Measurements from ENCODE around the gene ADAMTSL2.

Gene ADAMTSL2

DNA sequence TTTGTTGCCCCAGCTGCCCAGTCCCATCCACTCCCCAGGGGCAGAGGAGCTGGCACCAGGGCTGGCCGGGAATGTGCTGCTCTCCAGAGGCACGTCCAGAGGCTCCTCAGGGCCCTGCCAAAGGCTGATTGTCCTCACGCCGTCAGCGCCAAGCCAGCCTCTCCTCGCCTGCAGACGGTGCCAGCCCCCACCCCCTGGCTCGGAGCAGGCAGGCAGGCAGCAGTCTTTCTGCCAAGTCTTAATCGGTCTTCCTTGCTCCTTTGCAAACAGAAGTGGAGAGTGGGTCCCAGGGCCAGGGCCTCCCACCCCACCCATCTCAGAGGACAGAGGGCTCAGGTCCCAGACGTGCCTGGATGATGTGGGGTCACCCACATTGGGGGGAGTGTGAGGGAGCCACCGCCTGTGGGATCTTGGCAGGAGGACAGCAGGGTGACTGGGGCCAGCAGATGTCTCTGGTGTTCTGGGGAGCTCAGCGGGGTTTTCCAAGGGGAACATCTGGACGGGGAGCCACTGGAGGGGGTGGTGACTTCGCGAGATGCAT is 38.4 kb downstream of the ADAMTSL2 start:
- TF ChIP-seq SPI1 (IDR thresholded peaks at IDR 0.05; ENCODE audit: borderline replicate concordance, low read depth) (no peak), GABPA (IDR thresholded peaks at IDR 0.05; ENCODE audit: low read depth) (no peak)
- TF ChIP-seq, protein P1, sequence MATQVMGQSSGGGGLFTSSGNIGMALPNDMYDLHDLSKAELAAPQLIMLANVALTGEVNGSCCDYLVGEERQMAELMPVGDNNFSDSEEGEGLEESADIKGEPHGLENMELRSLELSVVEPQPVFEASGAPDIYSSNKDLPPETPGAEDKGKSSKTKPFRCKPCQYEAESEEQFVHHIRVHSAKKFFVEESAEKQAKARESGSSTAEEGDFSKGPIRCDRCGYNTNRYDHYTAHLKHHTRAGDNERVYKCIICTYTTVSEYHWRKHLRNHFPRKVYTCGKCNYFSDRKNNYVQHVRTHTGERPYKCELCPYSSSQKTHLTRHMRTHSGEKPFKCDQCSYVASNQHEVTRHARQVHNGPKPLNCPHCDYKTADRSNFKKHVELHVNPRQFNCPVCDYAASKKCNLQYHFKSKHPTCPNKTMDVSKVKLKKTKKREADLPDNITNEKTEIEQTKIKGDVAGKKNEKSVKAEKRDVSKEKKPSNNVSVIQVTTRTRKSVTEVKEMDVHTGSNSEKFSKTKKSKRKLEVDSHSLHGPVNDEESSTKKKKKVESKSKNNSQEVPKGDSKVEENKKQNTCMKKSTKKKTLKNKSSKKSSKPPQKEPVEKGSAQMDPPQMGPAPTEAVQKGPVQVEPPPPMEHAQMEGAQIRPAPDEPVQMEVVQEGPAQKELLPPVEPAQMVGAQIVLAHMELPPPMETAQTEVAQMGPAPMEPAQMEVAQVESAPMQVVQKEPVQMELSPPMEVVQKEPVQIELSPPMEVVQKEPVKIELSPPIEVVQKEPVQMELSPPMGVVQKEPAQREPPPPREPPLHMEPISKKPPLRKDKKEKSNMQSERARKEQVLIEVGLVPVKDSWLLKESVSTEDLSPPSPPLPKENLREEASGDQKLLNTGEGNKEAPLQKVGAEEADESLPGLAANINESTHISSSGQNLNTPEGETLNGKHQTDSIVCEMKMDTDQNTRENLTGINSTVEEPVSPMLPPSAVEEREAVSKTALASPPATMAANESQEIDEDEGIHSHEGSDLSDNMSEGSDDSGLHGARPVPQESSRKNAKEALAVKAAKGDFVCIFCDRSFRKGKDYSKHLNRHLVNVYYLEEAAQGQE (IDR thresholded peaks at IDR 0.05; ENCODE audit: insufficient replicate concordance, low read depth): no peak
- TF ChIP-seq, protein P2, sequence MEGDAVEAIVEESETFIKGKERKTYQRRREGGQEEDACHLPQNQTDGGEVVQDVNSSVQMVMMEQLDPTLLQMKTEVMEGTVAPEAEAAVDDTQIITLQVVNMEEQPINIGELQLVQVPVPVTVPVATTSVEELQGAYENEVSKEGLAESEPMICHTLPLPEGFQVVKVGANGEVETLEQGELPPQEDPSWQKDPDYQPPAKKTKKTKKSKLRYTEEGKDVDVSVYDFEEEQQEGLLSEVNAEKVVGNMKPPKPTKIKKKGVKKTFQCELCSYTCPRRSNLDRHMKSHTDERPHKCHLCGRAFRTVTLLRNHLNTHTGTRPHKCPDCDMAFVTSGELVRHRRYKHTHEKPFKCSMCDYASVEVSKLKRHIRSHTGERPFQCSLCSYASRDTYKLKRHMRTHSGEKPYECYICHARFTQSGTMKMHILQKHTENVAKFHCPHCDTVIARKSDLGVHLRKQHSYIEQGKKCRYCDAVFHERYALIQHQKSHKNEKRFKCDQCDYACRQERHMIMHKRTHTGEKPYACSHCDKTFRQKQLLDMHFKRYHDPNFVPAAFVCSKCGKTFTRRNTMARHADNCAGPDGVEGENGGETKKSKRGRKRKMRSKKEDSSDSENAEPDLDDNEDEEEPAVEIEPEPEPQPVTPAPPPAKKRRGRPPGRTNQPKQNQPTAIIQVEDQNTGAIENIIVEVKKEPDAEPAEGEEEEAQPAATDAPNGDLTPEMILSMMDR (IDR thresholded peaks at IDR 0.05; ENCODE audit: insufficient read depth, low read length): no peak
- DNase-seq (ENCODE audit: low read depth in 1 of 2, low spot score in 1 of 2): no peak
- Histone ChIP-seq H3K4me3 (replicated peaks; ENCODE audit: insufficient read depth, low read length) (no peak overlapping the region), H3K27me3 (ENCODE audit: insufficient read depth, poor library complexity, severe bottlenecking) (peaks cover 12% of the 10 kb centered on the region), H3K27ac (replicated peaks) (no peak overlapping the region)

DNA sequence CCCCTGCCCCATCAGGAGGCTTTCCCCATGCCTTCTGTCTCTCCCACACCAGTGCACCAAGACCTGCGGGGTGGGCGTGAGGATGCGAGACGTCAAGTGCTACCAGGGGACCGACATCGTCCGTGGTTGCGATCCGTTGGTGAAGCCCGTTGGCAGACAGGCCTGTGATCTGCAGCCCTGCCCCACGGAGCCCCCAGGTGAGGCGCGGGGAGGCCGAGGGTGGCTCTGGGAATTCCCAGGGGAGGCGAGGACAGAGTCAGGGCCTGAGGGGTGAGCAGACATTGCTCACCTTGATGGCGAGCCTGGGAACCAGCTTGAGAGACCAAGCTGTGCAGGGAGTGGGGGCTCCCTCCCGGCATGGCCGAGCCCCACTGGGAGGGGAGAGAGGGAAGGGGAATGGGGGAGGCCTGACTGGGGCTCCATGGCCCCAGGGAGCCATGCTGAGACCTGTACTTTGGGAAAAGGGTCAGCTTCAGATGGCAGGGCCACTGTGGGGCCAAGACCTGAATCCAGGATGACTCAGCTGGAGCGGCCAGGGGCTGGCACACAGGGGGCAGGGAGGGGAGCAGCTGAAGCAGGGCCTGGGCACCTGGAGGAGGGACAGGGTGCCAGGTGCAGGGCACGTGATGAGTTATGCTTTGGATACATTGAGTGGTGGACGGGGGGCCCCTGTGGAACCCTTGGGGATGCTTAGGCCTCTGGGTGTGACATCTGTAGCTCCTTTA is 39.4 kb downstream of the ADAMTSL2 start:
- peaks cover 18% of the 10 kb centered on the region for H3K27me3 ChIP-seq (ENCODE audit: insufficient read depth, poor library complexity, severe bottlenecking)
- H3K4me3 ChIP-seq (replicated peaks; ENCODE audit: insufficient read depth, low read length): no peak overlapping the region

DNA sequence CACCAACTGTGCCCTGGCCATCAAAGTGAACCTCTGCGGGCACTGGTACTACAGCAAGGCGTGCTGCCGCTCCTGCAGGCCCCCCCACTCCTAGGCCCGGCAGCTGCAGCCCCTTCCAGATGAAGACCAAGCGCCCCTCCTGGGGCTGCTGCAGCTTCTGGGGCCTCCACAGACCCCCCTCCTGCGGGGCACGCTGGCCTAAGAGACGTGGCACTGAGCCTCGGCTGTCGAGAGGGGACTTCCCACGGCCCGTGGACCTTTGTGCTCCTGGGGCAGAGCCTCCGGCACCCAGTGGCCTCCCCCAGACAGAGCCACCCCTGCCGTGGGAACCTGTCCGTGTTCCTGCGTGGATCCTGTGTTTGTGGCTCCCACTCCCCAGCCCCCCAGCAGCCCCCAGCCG is 40.3 kb downstream of the ADAMTSL2 start:
- Histone ChIP-seq H3K4me3 (replicated peaks; ENCODE audit: insufficient read depth, low read length) (no peak overlapping the region), H3K27ac (replicated peaks) (no peak overlapping the region), H3K27me3 (ENCODE audit: insufficient read depth, poor library complexity, severe bottlenecking) (peaks cover 25% of the 10 kb centered on the region)
- DNase-seq (ENCODE audit: low read depth in 1 of 2, low spot score in 1 of 2): no peak
- TF ChIP-seq, protein P1 (IDR thresholded peaks at IDR 0.05; ENCODE audit: insufficient replicate concordance, low read depth): no peak
- TF ChIP-seq POLR2AphosphoS5 (IDR thresholded peaks at IDR 0.05; ENCODE audit: low read depth): no peak
- TF ChIP-seq, protein P2 (IDR thresholded peaks at IDR 0.05; ENCODE audit: insufficient read depth, low read length): no peak
- TF ChIP-seq GABPA (IDR thresholded peaks at IDR 0.05; ENCODE audit: low read depth): no peak
- TF ChIP-seq SPI1 (IDR thresholded peaks at IDR 0.05; ENCODE audit: borderline replicate concordance, low read depth): no peak

More for the DNA sequence above, 39.4 kb downstream of the ADAMTSL2 start:
- no peak overlapping the region for H3K27ac ChIP-seq (replicated peaks)
- TF ChIP-seq, protein P2 (IDR thresholded peaks at IDR 0.05; ENCODE audit: insufficient read depth, low read length): no peak
- TF ChIP-seq GABPA (IDR thresholded peaks at IDR 0.05; ENCODE audit: low read depth) (no peak), POLR2AphosphoS5 (IDR thresholded peaks at IDR 0.05; ENCODE audit: low read depth) (no peak), SPI1 (IDR thresholded peaks at IDR 0.05; ENCODE audit: borderline replicate concordance, low read depth) (no peak)
- TF ChIP-seq, protein P1 (IDR thresholded peaks at IDR 0.05; ENCODE audit: insufficient replicate concordance, low read depth): no peak
- no peak for DNase-seq (ENCODE audit: low read depth in 1 of 2, low spot score in 1 of 2)

Measured in HL-60 (cell line).